Measurements from ENCODE around the gene NUDT11.

GRCh38 chrX:51461053-51462044, 35.0 kb downstream of the NUDT11 start:
- TF ChIP-seq TFE3 (CRISPR knock-in tag; IDR thresholded peaks at IDR 0.05) (no peak), ZNF318 (IDR thresholded peaks at IDR 0.05; ENCODE audit: borderline replicate concordance in 1 of 2, low read depth in 1 of 2) (no peak), FOXK2 (conservative IDR thresholded peaks at IDR 0.05 in 1 of 2, IDR thresholded peaks at IDR 0.05 in 1 of 2; ENCODE audit: low read depth in 2 of 2) (no peak), ELF1 (tag; IDR thresholded peaks at IDR 0.05) (no peak), KLF16 (IDR thresholded peaks at IDR 0.05) (no peak), CBX1 (IDR thresholded peaks at IDR 0.05; ENCODE audit: low read depth) (no peak), ZBTB34 (CRISPR knock-in tag; IDR thresholded peaks at IDR 0.05) (no peak), NRF1 (conservative IDR thresholded peaks at IDR 0.05 in 1 of 2, IDR thresholded peaks at IDR 0.05 in 1 of 2) (no peak), MCM5 (IDR thresholded peaks at IDR 0.05; ENCODE audit: low read depth) (no peak), CTCF (IDR thresholded peaks at IDR 0.05 in 2 of 3, conservative IDR thresholded peaks at IDR 0.05 in 1 of 3; ENCODE audit: insufficient read depth in 2 of 3, low read depth in 1 of 3, low read length in 3 of 3) (peak; percentile 46 to 54 (median 50); a peak in 5 of 6 replicates)
